ENCODE data around the gene AURKA. TPM values are rescaled to one million over a fixed set of nuclear protein-coding genes. Genes with fewer than 3 reads are reported as not detected.

AURKA gene
- total RNA-seq, 4 donors from 2014 or later = 0.83 to 2.4 (median 2.0) TPM

DNA sequence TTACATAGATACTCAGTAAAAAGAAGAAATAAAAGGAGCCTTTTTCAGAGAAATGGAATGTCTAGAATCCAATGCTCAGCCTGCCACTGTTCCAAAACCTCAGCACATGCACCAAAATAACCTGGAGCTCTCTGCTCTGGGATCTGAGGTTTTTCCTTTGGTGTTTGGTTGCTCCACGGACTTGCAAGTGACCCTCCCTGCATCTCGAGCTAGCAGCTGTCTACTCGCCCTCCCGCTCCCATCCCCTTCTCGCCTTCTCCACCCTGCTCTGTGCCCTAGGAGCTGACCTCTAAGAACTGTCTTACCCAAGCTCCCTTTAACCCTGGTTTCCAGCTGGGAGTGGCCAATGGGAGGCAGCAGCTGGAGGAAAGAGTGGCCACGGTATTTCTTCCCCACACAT, 68.4 kb downstream of the AURKA start:
- intact Hi-C loops (cut with DNase I) = no loop called here
- Histone ChIP-seq H3K4me1 (no peaks in the 10 kb centered on the region), H3K27ac (no peak overlapping the region), H3K27me3 (no peaks in the 10 kb centered on the region), H3K36me3 (no peaks in the 10 kb centered on the region), H3K9me3 (no peaks in the 10 kb centered on the region), H3K4me3 (replicated peaks in 1 of 3) (no peak overlapping the region)
- TF ChIP-seq, protein P1, sequence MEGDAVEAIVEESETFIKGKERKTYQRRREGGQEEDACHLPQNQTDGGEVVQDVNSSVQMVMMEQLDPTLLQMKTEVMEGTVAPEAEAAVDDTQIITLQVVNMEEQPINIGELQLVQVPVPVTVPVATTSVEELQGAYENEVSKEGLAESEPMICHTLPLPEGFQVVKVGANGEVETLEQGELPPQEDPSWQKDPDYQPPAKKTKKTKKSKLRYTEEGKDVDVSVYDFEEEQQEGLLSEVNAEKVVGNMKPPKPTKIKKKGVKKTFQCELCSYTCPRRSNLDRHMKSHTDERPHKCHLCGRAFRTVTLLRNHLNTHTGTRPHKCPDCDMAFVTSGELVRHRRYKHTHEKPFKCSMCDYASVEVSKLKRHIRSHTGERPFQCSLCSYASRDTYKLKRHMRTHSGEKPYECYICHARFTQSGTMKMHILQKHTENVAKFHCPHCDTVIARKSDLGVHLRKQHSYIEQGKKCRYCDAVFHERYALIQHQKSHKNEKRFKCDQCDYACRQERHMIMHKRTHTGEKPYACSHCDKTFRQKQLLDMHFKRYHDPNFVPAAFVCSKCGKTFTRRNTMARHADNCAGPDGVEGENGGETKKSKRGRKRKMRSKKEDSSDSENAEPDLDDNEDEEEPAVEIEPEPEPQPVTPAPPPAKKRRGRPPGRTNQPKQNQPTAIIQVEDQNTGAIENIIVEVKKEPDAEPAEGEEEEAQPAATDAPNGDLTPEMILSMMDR (IDR thresholded peaks at IDR 0.05) = no peak
- TF ChIP-seq POLR2A (IDR thresholded peaks at IDR 0.05) = no peak
- no peak for DNase-seq
- 60 to 62% methylated on average over 6 of the region's 6 CpGs for WGBS, 2 donors

DNA sequence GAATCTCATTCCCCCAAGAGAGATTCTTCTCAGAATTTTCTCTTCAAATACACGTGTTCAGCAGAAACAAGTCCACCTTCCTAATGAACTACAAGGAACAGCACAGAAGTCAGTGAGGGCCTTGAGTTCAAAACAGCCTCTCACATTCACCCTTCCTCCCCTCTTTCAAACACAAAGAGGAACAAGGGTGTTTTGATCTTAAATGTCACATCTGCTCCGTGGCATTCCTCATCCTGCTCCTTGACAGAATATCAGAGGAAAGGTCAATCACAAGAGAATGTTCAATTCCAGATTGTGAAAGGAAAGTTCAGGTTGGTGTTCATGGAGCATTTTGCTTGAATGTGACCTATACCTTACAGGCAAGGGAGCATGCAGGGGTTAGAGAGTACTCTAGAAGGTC, 68.8 kb downstream of the AURKA start:
- no peak overlapping the region for H3K4me3 ChIP-seq (replicated peaks in 1 of 3)
- no peak for DNase-seq
- no peaks in the 10 kb centered on the region for H3K27me3 ChIP-seq
- H3K9me3 ChIP-seq = no peaks in the 10 kb centered on the region
- 27 to 52% methylated on average over 2 of the region's 2 CpGs for WGBS, 2 donors
- TF ChIP-seq, protein P1 (IDR thresholded peaks at IDR 0.05) = no peak
- no peak for TF ChIP-seq POLR2A (IDR thresholded peaks at IDR 0.05)
- no peak overlapping the region for H3K27ac ChIP-seq
- intact Hi-C loops (cut with DNase I) = no loop called here
- H3K36me3 ChIP-seq = no peaks in the 10 kb centered on the region
- no peaks in the 10 kb centered on the region for H3K4me1 ChIP-seq

- H3K36me3 ChIP-seq = no peaks in the 10 kb centered on the region
- H3K27ac ChIP-seq = no peak overlapping the region
- intact Hi-C loops (cut with DNase I) = no loop called here
- no peaks in the 10 kb centered on the region for H3K9me3 ChIP-seq
- H3K4me1 ChIP-seq = no peaks in the 10 kb centered on the region
- 46 to 58% methylated on average over 4 of the region's 4 CpGs for WGBS, 2 donors
- H3K27me3 ChIP-seq = no peaks in the 10 kb centered on the region
- no peak overlapping the region for H3K4me3 ChIP-seq (replicated peaks in 1 of 3)
- no peak for DNase-seq
- TF ChIP-seq, protein P1 (IDR thresholded peaks at IDR 0.05) = no peak
- no peak for TF ChIP-seq POLR2A (IDR thresholded peaks at IDR 0.05)
Observed at GRCh38 chr20:56322681-56323080, 69.3 kb downstream of the AURKA start.

Other genes with a start within 250 kb of the AURKA start
- gene MC3R, start 143.5 kb downstream of the AURKA start, total RNA-seq = not detected
- gene FAM210B, start 33.2 kb downstream of the AURKA start, total RNA-seq = 10 to 100 TPM; 30.8 to 41.5 (median 38.8) TPM
- 10 to 100 TPM; 26.9 to 36.8 (median 32.6) TPM for gene CSTF1, start 430 bp upstream of the AURKA start, total RNA-seq
- 1 to 10 TPM in 2 of 4 donors, under 1 TPM in 2; 0.22 to 1.6 (median 1.0) TPM for gene CASS4, start 20.0 kb upstream of the AURKA start, total RNA-seq
- 10 to 100 TPM; 46.1 to 68.6 (median 64.2) TPM for gene RTF2, start 76.4 kb upstream of the AURKA start, total RNA-seq
- gene FAM209A, start 132.5 kb upstream of the AURKA start, total RNA-seq = under 1 TPM in 1 of 4 donors, not detected in 3; 0.54 TPM
- under 1 TPM in 1 of 4 donors, not detected in 3; 0.56 TPM for gene FAM209B, start 141.0 kb upstream of the AURKA start, total RNA-seq
- 1 to 10 TPM; 3.2 to 6.9 (median 5.2) TPM for gene TFAP2C, start 237.1 kb upstream of the AURKA start, total RNA-seq

Data from thyroid gland (tissue), 4 donors.